ENCODE measurements around the gene PDE6D. TPM values are rescaled to one million over a fixed set of nuclear protein-coding genes. Genes with fewer than 3 reads are reported as not detected.

The PDE6D gene
- 10 to 100 TPM; 20.0 to 21.4 TPM for total RNA-seq

GRCh38 chr2:231780909-231781797 lies at the start of gene PDE6D:
PDE6D (minus strand) TSS chr2:231781282; CDS start chr2:231781114, 168 bp downstream.
- Histone ChIP-seq H3K27me3 (no peaks in the 10 kb centered on the region), H3K4me1 (peaks cover 10% of the 10 kb centered on the region), H3K27ac (peak within 1 kb of the TSS; percentile 84), H3K4me3 (peak within 1 kb of the TSS; percentile 91), H3K36me3 (no peaks in the 10 kb centered on the region), H3K9ac (ENCODE audit: low read depth in 2 of 2, low read length in 2 of 2) (peak within 1 kb of the TSS; percentile 89 to 95), H3K9me3 (no peaks in the 10 kb centered on the region)
- intact Hi-C loops (cut with DNase I) = loop anchor here (10.0 kb wide), 1 partner anchor 176 kb away; no protein-coding TSS in a partner anchor
- peak; percentile 100 for DNase-seq
- TF ChIP-seq, protein P1, sequence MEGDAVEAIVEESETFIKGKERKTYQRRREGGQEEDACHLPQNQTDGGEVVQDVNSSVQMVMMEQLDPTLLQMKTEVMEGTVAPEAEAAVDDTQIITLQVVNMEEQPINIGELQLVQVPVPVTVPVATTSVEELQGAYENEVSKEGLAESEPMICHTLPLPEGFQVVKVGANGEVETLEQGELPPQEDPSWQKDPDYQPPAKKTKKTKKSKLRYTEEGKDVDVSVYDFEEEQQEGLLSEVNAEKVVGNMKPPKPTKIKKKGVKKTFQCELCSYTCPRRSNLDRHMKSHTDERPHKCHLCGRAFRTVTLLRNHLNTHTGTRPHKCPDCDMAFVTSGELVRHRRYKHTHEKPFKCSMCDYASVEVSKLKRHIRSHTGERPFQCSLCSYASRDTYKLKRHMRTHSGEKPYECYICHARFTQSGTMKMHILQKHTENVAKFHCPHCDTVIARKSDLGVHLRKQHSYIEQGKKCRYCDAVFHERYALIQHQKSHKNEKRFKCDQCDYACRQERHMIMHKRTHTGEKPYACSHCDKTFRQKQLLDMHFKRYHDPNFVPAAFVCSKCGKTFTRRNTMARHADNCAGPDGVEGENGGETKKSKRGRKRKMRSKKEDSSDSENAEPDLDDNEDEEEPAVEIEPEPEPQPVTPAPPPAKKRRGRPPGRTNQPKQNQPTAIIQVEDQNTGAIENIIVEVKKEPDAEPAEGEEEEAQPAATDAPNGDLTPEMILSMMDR (IDR thresholded peaks at IDR 0.05) = no peak

- Histone ChIP-seq H3K27ac (no peak overlapping the region), H3K4me1 (no peaks in the 10 kb centered on the region), H3K4me3 (no peak overlapping the region), H3K9ac (ENCODE audit: low read depth in 2 of 2, low read length in 2 of 2) (no peak overlapping the region), H3K27me3 (no peaks in the 10 kb centered on the region), H3K9me3 (no peaks in the 10 kb centered on the region), H3K36me3 (no peaks in the 10 kb centered on the region)
- DNase-seq = no peak
- intact Hi-C loops (cut with DNase I) = no loop called here
- TF ChIP-seq, protein P1 (IDR thresholded peaks at IDR 0.05) = no peak
Observed at GRCh38 chr2:231821908-231822307, 40.8 kb upstream of the PDE6D start.

GRCh38 chr2:231820786-231821303 lies 39.8 kb upstream of the PDE6D start:
- Histone ChIP-seq H3K4me1 (no peaks in the 10 kb centered on the region), H3K9ac (ENCODE audit: low read depth in 2 of 2, low read length in 2 of 2) (no peak overlapping the region), H3K4me3 (no peak overlapping the region), H3K27ac (no peak overlapping the region), H3K27me3 (no peaks in the 10 kb centered on the region), H3K36me3 (no peaks in the 10 kb centered on the region), H3K9me3 (no peaks in the 10 kb centered on the region)
- no peak for DNase-seq
- TF ChIP-seq, protein P1 (IDR thresholded peaks at IDR 0.05) = no peak
- intact Hi-C loops (cut with DNase I) = no loop called here

GRCh38 chr2:231819447-231820042 lies 38.5 kb upstream of the PDE6D start:
- intact Hi-C loops (cut with DNase I) = no loop called here
- no peaks in the 10 kb centered on the region for H3K9me3 ChIP-seq
- no peak overlapping the region for H3K4me3 ChIP-seq
- H3K4me1 ChIP-seq = no peaks in the 10 kb centered on the region
- TF ChIP-seq, protein P1 (IDR thresholded peaks at IDR 0.05) = no peak
- no peaks in the 10 kb centered on the region for H3K27me3 ChIP-seq
- H3K27ac ChIP-seq = no peak overlapping the region
- DNase-seq = no peak
- H3K36me3 ChIP-seq = no peaks in the 10 kb centered on the region
- H3K9ac ChIP-seq (ENCODE audit: low read depth in 2 of 2, low read length in 2 of 2) = no peak overlapping the region

GRCh38 chr2:231816327-231817026 lies 35.4 kb upstream of the PDE6D start:
- no peaks in the 10 kb centered on the region for H3K9me3 ChIP-seq
- no peaks in the 10 kb centered on the region for H3K36me3 ChIP-seq
- intact Hi-C loops (cut with DNase I) = no loop called here
- H3K4me1 ChIP-seq = no peaks in the 10 kb centered on the region
- H3K27me3 ChIP-seq = no peaks in the 10 kb centered on the region
- no peak for DNase-seq
- no peak overlapping the region for H3K27ac ChIP-seq
- no peak overlapping the region for H3K4me3 ChIP-seq
- no peak overlapping the region for H3K9ac ChIP-seq (ENCODE audit: low read depth in 2 of 2, low read length in 2 of 2)
- TF ChIP-seq, protein P1 (IDR thresholded peaks at IDR 0.05) = no peak
